ENCODE measurements around the gene IL15RA. TPM values are rescaled to one million over a fixed set of nuclear protein-coding genes. Genes with fewer than 3 reads are reported as not detected.

IL15RA gene
- total RNA-seq, 1 experiment from 2014 or later: 28.6 TPM

GRCh38 chr10:5988336-5988920 is 11.1 kb upstream of the IL15RA start:
- Mint-ChIP-seq H3K4me1 (ENCODE audit: low read depth, unreplicated experiment) (no peaks in the 10 kb centered on the region), H3K27ac (ENCODE audit: unreplicated experiment) (no peak overlapping the region), H3K9me3 (ENCODE audit: low read depth, unreplicated experiment) (peaks cover 7% of the 10 kb centered on the region), H3K27me3 (ENCODE audit: unreplicated experiment) (peaks cover 18% of the 10 kb centered on the region), H3K4me3 (ENCODE audit: low read depth, unreplicated experiment) (no peak overlapping the region), H3K36me3 (ENCODE audit: insufficient read depth, unreplicated experiment) (no peaks in the 10 kb centered on the region)
- CTCF ChIA-PET: no interaction called here
- no peak for DNase-seq
- intact Hi-C loops (cut with micrococcal nuclease; ENCODE audit: unreplicated experiment): no loop called here
- TF ChIP-seq, protein P1, sequence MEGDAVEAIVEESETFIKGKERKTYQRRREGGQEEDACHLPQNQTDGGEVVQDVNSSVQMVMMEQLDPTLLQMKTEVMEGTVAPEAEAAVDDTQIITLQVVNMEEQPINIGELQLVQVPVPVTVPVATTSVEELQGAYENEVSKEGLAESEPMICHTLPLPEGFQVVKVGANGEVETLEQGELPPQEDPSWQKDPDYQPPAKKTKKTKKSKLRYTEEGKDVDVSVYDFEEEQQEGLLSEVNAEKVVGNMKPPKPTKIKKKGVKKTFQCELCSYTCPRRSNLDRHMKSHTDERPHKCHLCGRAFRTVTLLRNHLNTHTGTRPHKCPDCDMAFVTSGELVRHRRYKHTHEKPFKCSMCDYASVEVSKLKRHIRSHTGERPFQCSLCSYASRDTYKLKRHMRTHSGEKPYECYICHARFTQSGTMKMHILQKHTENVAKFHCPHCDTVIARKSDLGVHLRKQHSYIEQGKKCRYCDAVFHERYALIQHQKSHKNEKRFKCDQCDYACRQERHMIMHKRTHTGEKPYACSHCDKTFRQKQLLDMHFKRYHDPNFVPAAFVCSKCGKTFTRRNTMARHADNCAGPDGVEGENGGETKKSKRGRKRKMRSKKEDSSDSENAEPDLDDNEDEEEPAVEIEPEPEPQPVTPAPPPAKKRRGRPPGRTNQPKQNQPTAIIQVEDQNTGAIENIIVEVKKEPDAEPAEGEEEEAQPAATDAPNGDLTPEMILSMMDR (IDR thresholded peaks at IDR 0.05; ENCODE audit: unreplicated experiment): no peak
- BruUV-seq (replicated peaks): no TSS peak

DNA sequence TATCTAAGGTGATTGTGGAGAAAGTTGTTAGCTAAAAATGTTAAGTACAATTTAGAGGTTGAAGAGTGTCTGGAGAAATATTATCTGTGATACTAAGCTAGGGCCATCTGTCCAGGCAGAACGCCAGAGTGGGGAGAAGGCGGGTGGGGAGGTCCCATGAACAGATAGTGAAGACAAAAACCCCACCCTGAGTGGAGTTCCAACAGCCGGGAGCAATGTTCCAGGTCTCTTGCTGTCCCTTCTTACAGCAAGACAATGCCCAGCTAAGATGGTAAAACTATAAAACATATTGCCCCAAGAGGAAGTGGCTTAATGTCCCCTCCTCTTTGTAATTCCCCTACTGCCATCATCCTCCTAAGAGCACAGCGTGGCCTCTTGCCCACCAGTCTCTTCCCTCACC is 10.4 kb upstream of the IL15RA start:
- TF ChIP-seq, protein P1 (IDR thresholded peaks at IDR 0.05; ENCODE audit: unreplicated experiment): no peak
- intact Hi-C loops (cut with micrococcal nuclease; ENCODE audit: unreplicated experiment): no loop called here
- CTCF ChIA-PET: no interaction called here
- no peak overlapping the region for H3K4me3 Mint-ChIP-seq (ENCODE audit: low read depth, unreplicated experiment)
- H3K36me3 Mint-ChIP-seq (ENCODE audit: insufficient read depth, unreplicated experiment): no peaks in the 10 kb centered on the region
- no TSS peak for BruUV-seq (replicated peaks)
- no peak overlapping the region for H3K27ac Mint-ChIP-seq (ENCODE audit: unreplicated experiment)
- H3K27me3 Mint-ChIP-seq (ENCODE audit: unreplicated experiment): peaks cover 18% of the 10 kb centered on the region
- H3K9me3 Mint-ChIP-seq (ENCODE audit: low read depth, unreplicated experiment): peaks cover 6% of the 10 kb centered on the region
- no peaks in the 10 kb centered on the region for H3K4me1 Mint-ChIP-seq (ENCODE audit: low read depth, unreplicated experiment)
- DNase-seq: no peak

DNA sequence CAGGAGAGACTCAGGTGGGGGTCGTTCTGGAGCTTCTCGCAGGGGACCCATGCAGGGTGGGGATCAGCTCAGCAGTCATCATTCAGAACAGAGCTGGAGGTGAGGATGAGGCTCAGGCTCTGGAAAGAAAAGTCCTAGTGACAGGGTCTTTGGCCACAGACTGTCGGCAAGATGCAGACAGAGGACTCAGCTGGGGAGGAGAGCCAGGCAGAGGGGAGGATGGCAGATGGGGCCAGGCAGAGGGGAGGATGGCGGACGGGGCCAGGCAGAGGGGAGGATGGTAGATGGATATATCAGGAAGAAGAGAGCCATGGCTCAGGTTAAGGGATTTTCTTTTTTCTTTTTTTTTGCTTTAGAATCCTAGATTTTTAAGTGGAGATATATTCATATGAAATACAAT is 7.7 kb upstream of the IL15RA start:
- no peaks in the 10 kb centered on the region for H3K36me3 Mint-ChIP-seq (ENCODE audit: insufficient read depth, unreplicated experiment)
- no peak overlapping the region for H3K4me3 Mint-ChIP-seq (ENCODE audit: low read depth, unreplicated experiment)
- intact Hi-C loops (cut with micrococcal nuclease; ENCODE audit: unreplicated experiment): no loop called here
- H3K4me1 Mint-ChIP-seq (ENCODE audit: low read depth, unreplicated experiment): no peaks in the 10 kb centered on the region
- CTCF ChIA-PET: no interaction called here
- TF ChIP-seq, protein P1 (IDR thresholded peaks at IDR 0.05; ENCODE audit: unreplicated experiment): no peak
- no peak overlapping the region for H3K27ac Mint-ChIP-seq (ENCODE audit: unreplicated experiment)
- BruUV-seq (replicated peaks): no TSS peak
- H3K9me3 Mint-ChIP-seq (ENCODE audit: low read depth, unreplicated experiment): no peaks in the 10 kb centered on the region
- no peak for DNase-seq
- peaks cover 18% of the 10 kb centered on the region for H3K27me3 Mint-ChIP-seq (ENCODE audit: unreplicated experiment)

GRCh38 chr10:5983774-5984173 is 6.4 kb upstream of the IL15RA start:
- no peak overlapping the region for H3K27ac Mint-ChIP-seq (ENCODE audit: unreplicated experiment)
- H3K4me3 Mint-ChIP-seq (ENCODE audit: low read depth, unreplicated experiment): no peak overlapping the region
- H3K9me3 Mint-ChIP-seq (ENCODE audit: low read depth, unreplicated experiment): no peaks in the 10 kb centered on the region
- H3K4me1 Mint-ChIP-seq (ENCODE audit: low read depth, unreplicated experiment): no peaks in the 10 kb centered on the region
- intact Hi-C loops (cut with micrococcal nuclease; ENCODE audit: unreplicated experiment): no loop called here
- TF ChIP-seq, protein P1 (IDR thresholded peaks at IDR 0.05; ENCODE audit: unreplicated experiment): no peak
- H3K36me3 Mint-ChIP-seq (ENCODE audit: insufficient read depth, unreplicated experiment): no peaks in the 10 kb centered on the region
- H3K27me3 Mint-ChIP-seq (ENCODE audit: unreplicated experiment): peaks cover 18% of the 10 kb centered on the region
- CTCF ChIA-PET: no interaction called here
- no TSS peak for BruUV-seq (replicated peaks)
- no peak for DNase-seq

All from Calu3 (cell line).